Glutamatergic neuron (in vitro differentiated cells): Measurements from ENCODE around the gene FYCO1. TPM values are rescaled to one million over a fixed set of nuclear protein-coding genes. Genes with fewer than 3 reads are reported as not detected.

Source experiments
- DNase-seq: peaks from one replicate; pipeline ENCODE4 v3.0.0; 2022
- H3K27ac Mint-ChIP-seq: one replicate; pipeline ENCODE4 v1.8.0; 2020; ENCODE audit warnings: mild to moderate bottlenecking, mixed read lengths, inconsistent platforms; ENCODE audit not compliant: unreplicated experiment
- H3K27me3 Mint-ChIP-seq: one replicate; pipeline ENCODE4 v1.8.0; 2020; ENCODE audit warnings: mild to moderate bottlenecking, moderate library complexity, mixed read lengths, inconsistent platforms; ENCODE audit not compliant: unreplicated experiment
- H3K36me3 Mint-ChIP-seq: one replicate; pipeline ENCODE4 v1.8.0; 2020; ENCODE audit warnings: mild to moderate bottlenecking, mixed read lengths, inconsistent platforms; ENCODE audit not compliant: unreplicated experiment
- H3K4me1 Mint-ChIP-seq: one replicate; pipeline ENCODE4 v1.8.0; 2020; ENCODE audit warnings: mild to moderate bottlenecking, low read depth, mixed read lengths, inconsistent platforms; ENCODE audit not compliant: unreplicated experiment
- H3K4me3 Mint-ChIP-seq: one replicate; pipeline ENCODE4 v1.8.0; 2020; ENCODE audit warnings: mild to moderate bottlenecking, mixed read lengths, inconsistent platforms; ENCODE audit not compliant: unreplicated experiment
- H3K9me3 Mint-ChIP-seq: one replicate; pipeline ENCODE4 v1.8.0; 2020; ENCODE audit warnings: mild to moderate bottlenecking, moderate library complexity, mixed read lengths, inconsistent platforms; ENCODE audit not compliant: unreplicated experiment
- total RNA-seq: library from RNA; stranded (reverse); fragmentation: NEBNext Ultra II Directional; extraction: Animal tissue kit (Norgen Biotek cat#: 25700); gene quantifications from one replicate; pipeline ENCODE4 v1.2.1, GENCODE V29; 2021; ENCODE audit not compliant: unreplicated experiment
- TF ChIP-seq, protein P1 (sequence below): fragments of 200-600 bp; sonication (generic); IDR thresholded peaks from one replicate; pipeline ENCODE4 v1.5.0; 2021; ENCODE audit not compliant: partially characterized antibody, unreplicated experiment

Gene FYCO1
- total RNA-seq, 1 donor from 2014 or later: 3.8 TPM

DNA sequence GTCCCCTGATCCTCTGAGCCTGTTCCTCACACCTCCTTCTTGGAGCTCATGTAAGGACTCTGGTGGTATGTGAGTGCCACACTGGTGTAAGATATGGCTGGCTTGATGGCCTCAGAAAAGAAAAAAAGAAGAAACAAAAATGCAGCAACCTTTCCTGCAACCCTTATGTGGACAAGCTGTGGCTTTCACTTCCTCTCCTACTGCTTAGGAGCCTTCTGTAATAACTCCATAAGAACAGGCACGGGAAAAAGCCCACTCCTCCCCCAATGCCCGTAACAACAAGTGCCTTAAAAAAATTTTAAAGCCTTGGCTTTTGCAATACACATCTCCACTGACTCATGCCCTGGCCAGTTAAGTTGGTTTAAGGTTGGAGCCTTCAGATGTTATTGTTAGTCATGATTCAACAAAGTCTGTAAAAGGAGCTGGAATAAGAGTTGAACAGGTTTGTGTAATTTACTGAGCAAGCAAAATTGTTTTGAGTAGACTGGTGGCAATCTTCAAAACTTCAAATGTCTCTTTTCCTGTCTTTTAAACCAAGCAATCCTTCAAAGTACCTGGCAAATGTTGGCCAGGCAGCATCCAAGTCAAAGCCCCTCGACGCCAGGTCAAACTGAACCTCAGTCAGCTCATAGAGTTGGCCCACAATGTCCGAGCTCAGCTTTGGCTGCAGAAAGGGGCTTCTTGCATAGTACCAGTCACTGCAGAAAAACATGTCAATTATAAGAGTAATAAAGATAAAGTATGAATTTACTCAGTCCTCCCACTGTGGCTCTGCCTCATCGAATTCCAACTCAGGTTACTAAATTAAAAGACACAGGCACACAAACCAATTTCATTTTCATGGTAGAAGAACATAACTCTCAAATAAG is 22.9 kb downstream of the FYCO1 start:
- Mint-ChIP-seq H3K36me3 (no peaks in the 10 kb centered on the region), H3K9me3 (peaks cover 2% of the 10 kb centered on the region), H3K27me3 (peaks cover 5% of the 10 kb centered on the region), H3K4me1 (no peaks in the 10 kb centered on the region), H3K27ac (no peak overlapping the region), H3K4me3 (no peak overlapping the region)
- no peak for DNase-seq
- TF ChIP-seq, protein P1, sequence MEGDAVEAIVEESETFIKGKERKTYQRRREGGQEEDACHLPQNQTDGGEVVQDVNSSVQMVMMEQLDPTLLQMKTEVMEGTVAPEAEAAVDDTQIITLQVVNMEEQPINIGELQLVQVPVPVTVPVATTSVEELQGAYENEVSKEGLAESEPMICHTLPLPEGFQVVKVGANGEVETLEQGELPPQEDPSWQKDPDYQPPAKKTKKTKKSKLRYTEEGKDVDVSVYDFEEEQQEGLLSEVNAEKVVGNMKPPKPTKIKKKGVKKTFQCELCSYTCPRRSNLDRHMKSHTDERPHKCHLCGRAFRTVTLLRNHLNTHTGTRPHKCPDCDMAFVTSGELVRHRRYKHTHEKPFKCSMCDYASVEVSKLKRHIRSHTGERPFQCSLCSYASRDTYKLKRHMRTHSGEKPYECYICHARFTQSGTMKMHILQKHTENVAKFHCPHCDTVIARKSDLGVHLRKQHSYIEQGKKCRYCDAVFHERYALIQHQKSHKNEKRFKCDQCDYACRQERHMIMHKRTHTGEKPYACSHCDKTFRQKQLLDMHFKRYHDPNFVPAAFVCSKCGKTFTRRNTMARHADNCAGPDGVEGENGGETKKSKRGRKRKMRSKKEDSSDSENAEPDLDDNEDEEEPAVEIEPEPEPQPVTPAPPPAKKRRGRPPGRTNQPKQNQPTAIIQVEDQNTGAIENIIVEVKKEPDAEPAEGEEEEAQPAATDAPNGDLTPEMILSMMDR: no peak

DNA sequence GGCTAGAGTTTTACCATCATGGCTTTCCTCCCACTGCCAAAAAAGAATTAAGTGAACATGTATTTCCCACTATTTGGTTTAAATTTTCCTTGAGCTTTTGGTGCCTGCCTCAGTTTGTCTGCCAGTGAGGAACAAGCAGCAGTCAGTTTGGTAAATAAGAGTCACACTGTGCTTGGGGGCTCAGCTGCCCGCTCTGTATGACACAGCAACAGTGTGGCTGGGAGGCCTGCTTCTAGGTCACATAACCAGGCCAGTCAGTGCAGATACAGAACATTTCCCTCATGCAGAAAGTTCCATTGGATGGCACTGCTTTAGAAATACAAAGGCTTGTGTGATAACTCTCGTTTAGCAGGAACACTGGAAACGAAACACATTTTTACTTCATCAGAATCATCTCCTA is 25.7 kb downstream of the FYCO1 start:
- H3K4me1 Mint-ChIP-seq: no peaks in the 10 kb centered on the region
- TF ChIP-seq, protein P1: no peak
- peaks cover 3% of the 10 kb centered on the region for H3K9me3 Mint-ChIP-seq
- no peaks in the 10 kb centered on the region for H3K36me3 Mint-ChIP-seq
- H3K27me3 Mint-ChIP-seq: peaks cover 3% of the 10 kb centered on the region
- H3K4me3 Mint-ChIP-seq: no peak overlapping the region
- DNase-seq: no peak
- no peak overlapping the region for H3K27ac Mint-ChIP-seq

DNA sequence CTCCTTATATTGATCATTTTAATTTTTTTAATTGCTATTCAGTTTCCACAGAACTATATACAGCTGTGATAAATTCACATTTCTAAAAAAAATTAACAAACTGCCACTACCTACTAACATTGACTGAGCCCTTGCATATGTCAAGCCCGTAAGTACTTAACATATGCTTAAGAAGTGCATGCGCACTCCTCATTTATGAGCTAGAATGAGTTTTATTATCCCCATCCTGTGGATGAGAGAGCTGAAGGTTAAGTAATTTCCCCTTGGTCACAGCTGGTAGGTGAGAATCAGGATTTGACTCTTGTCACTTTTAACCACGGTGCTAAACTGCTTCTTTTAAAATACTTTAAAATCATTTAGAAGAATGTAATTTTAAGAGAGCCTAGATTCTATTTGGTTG is 26.5 kb downstream of the FYCO1 start:
- TF ChIP-seq, protein P1: no peak
- DNase-seq: no peak
- Mint-ChIP-seq H3K4me3 (no peak overlapping the region), H3K9me3 (peaks cover 3% of the 10 kb centered on the region), H3K27me3 (peaks cover 3% of the 10 kb centered on the region), H3K36me3 (no peaks in the 10 kb centered on the region), H3K4me1 (no peaks in the 10 kb centered on the region), H3K27ac (no peak overlapping the region)

DNA sequence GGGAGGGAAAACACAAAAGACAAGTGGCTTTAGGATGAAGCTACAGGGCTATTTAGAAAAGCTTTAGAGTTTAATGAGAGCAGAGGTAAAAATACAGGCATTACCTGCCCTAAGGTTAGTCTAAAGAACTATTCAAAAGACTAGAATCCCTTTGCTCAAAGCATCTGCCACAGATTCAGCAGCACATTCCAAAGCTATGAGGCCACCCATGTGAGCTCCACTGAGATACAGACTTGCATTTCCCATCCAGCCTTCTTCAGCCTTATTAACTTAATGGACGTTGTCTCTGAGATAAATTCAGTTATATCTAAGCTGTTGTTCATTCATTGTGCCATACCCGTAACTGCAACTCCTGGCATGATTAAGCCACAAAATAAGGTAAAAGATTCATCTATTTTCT is 26.9 kb downstream of the FYCO1 start:
- Mint-ChIP-seq H3K4me3 (no peak overlapping the region), H3K9me3 (peaks cover 3% of the 10 kb centered on the region), H3K27ac (no peak overlapping the region), H3K36me3 (no peaks in the 10 kb centered on the region), H3K4me1 (no peaks in the 10 kb centered on the region), H3K27me3 (peaks cover 3% of the 10 kb centered on the region)
- no peak for DNase-seq
- TF ChIP-seq, protein P1: no peak

DNA sequence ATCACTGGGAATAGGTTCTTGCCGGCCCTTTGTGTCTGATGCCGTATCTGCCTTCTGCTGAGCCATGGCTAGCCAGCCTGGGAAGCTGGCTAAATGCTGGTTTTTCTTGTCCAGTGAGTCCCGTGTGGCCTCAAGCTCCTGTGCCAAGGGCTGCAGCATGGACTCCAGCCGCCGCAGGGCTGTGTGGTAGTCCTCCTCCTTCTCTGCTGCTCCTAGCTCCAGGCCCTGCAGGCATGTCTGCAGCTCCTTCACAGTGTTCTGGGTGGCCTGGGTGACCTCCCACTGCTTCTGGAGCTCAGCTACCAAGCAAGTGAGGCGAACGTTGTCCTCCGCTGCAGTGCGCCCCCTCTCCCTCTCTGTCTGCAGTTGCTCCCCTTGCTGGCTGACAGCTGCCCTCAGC is 27.5 kb downstream of the FYCO1 start:
- no peak for DNase-seq
- Mint-ChIP-seq H3K27me3 (peaks cover 3% of the 10 kb centered on the region), H3K36me3 (no peaks in the 10 kb centered on the region), H3K4me3 (no peak overlapping the region), H3K9me3 (peaks cover 3% of the 10 kb centered on the region), H3K27ac (no peak overlapping the region), H3K4me1 (no peaks in the 10 kb centered on the region)
- TF ChIP-seq, protein P1: no peak
